GM08714 (cell line): ENCODE data around the gene PHYKPL.

Source experiments
- H3K4me3 ChIP-seq: fragments of 200-500 bp; sonication (Bioruptor generic); 2 replicates; pipeline ENCODE4 v1.5.1; 2014; ENCODE audit warnings: mild to moderate bottlenecking, low read length, inconsistent platforms
- ZNF274 ChIP-seq: IDR thresholded peaks from 2 replicates; pipeline ENCODE4 v1.6.1; 2012; ENCODE audit warnings: mild to moderate bottlenecking, low read depth, low read length

PHYKPL gene

DNA sequence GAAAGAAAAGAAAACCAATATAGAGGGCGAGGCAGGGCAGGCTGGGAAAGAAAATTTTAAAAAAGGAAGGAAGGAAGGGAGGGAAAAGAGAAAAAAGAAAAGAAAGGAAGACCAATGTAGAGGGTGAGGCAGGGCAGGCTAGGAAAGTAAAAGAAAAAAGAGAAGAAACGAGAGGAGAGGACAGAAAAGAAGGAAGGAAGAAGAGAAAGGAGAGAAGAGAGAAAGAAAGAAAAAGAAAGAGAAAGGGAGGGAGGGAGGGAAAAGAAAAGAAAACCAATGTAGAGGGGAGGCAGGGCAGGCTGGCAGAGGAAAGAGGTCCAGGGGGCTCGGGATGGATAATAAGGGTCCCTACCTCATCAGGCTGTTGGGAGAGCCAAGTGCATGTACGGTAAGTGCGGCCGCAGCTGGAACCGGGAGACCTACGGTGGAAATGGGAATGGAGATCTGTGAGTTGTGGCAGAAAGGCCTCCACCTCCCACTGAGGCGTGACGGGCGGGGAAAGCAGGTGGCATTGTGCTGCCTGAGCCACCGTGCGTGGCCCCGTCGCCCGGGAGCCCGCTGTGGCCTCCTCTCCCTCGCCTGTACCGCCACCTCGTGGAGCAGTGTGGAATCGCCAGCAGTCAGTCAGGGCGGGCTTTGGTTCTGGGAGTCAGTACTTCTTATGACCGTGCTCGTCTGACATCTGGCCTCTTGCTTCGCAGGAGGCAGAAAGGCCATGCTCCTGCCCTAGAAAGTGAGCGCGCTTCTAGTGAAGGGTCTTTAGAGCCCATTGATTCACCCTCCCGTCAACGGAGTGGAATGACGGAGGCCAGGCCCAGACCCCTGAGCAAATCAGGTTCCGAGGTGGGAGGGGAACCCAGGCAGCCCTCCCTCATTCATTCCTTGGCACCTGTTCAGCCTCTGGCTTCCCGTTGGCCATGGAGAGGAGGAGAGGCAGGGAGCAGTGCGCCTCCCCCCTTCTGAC, 68.5 kb downstream of the PHYKPL start:
- no peak overlapping the region; the same call in 1 of the 2 replicates for H3K4me3 ChIP-seq

DNA sequence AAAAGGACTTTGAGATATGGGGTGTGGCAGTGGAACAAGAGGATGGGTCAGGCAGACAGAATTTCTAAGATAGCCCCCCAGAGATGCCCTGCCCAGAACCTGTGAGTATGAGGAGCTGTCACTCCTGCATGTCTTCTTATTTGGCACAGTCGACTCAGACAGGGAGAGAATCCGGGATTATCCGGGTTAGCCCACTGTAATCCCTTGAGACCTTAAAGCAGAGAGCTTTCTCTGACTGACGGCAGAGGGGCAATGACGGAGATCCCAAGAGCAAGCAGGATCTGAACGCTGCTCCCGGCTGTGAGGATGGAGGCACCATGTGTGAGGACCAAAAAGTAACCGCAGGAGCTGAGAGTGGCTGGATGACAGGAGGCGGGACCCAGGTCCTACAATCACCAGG, 70.1 kb downstream of the PHYKPL start:
- TF ChIP-seq ZNF274, result no peak
- H3K4me3 ChIP-seq, result no peak overlapping the region

More for the DNA sequence above, 68.5 kb downstream of the PHYKPL start:
- TF ChIP-seq ZNF274, result no peak

DNA sequence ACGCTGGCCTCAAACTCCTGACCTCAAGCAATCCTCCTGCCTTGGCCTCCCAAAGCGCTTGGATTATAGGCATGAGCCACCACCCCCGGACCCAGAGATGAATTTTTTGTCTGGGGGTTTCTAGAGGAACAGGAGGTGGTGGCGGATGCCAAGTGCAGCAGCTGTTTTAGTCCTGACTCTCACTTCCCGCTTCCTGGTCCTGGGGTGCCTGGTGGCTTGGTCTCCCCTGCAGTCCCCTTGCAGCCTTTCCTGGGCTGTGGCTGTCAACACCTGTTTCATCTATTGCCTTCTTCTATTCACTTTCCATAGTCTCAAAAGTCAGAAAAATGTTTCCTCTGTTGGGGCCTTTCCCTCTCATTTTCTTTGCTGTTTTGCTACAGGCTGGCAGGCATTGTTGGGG, 72.4 kb downstream of the PHYKPL start:
- H3K4me3 ChIP-seq, result no peak overlapping the region
- no peak for TF ChIP-seq ZNF274
